Lung (tissue), 12 donors: ENCODE results near the gene SLC38A3. TPM values are rescaled to one million over a fixed set of nuclear protein-coding genes. Genes with fewer than 3 reads are reported as not detected.

Experiments used
- ATAC-seq: fragments of 200-7000 bp; cut with Tn5 transposase; one replicate; pipeline ENCODE4 v1.9.1; 2020; ENCODE audit warnings: moderate number of reproducible peaks; ENCODE audit not compliant: insufficient read depth, low FRiP score
- DNase-seq, 3 donors: peaks; one replicate each; pipeline ENCODE4 v3.0.0-alpha.2; 2013 to 2017
- H3K27ac ChIP-seq, 2 donors: one replicate each; pipeline ENCODE4 v1.5.1; 2013; ENCODE audit warnings: mild to moderate bottlenecking in 2 of 2, moderate library complexity in 2 of 2, control low read depth in 1 of 2, inconsistent platforms in 1 of 2, low read depth in 1 of 2, low read length in 1 of 2
- H3K27me3 ChIP-seq, 3 donors: one replicate each; pipeline ENCODE4 v1.5.1; 2013; ENCODE audit warnings: low read length in 2 of 3; ENCODE audit not compliant: control insufficient read depth in 3 of 3, insufficient read depth in 3 of 3
- H3K36me3 ChIP-seq, 4 donors: one replicate each; pipeline ENCODE4 v1.5.1; 2013; ENCODE audit warnings: low read length in 4 of 4, mild to moderate bottlenecking in 1 of 4, moderate library complexity in 1 of 4; ENCODE audit not compliant: control insufficient read depth in 4 of 4, insufficient read depth in 4 of 4
- H3K4me1 ChIP-seq, 5 donors: one replicate each; pipeline ENCODE4 v1.5.1; 2013; ENCODE audit warnings: low read length in 5 of 5, mild to moderate bottlenecking in 2 of 5, moderate library complexity in 1 of 5; ENCODE audit not compliant: control insufficient read depth in 5 of 5, insufficient read depth in 5 of 5
- H3K4me3 ChIP-seq: one replicate; pipeline ENCODE4 v1.5.1; 2013; ENCODE audit warnings: mild to moderate bottlenecking, control low read depth, moderate library complexity
- H3K9ac ChIP-seq, 2 donors: one replicate each; pipeline ENCODE4 v1.5.1; 2013; ENCODE audit warnings: low read length in 2 of 2, control low read depth in 1 of 2; ENCODE audit not compliant: insufficient read depth in 1 of 2
- H3K9me3 ChIP-seq, 4 donors: one replicate each; pipeline ENCODE4 v1.5.1; 2013; ENCODE audit warnings: low read length in 3 of 4, mild to moderate bottlenecking in 1 of 4, moderate library complexity in 1 of 4; ENCODE audit not compliant: control insufficient read depth in 4 of 4, insufficient read depth in 3 of 4
- CTCF ChIP-seq: IDR thresholded peaks from 2 replicates; pipeline ENCODE4 v1.5.1; 2012; ENCODE audit warnings: mild to moderate bottlenecking; ENCODE audit errors: control extremely low read depth, extremely low read depth
- WGBS, 2 donors: extraction: QIAGEN DNeasy Blood & Tissue Kit; methylation state at CpG; one replicate each; pipeline ENCODE4 v1.1.7; 2013; 5-methylcytosine and 5-hydroxymethylcytosine counted together
- polyA plus RNA-seq, 2 donors: library from polyadenylated mRNA; stranded (reverse); fragments of 200-250 nt; gene quantifications; one replicate each; pipeline ENCODE4 v1.2.1, GENCODE V29; 2013
- total RNA-seq, 2 donors: library from RNA; depleted of rRNA in 1 of 2; stranded (reverse); fragments of >200 nt in 1 of 2; gene quantifications; one replicate each; pipeline ENCODE4 v1.2.1, GENCODE V29; 2014 to 2021
- donor health status: control.
- donor health status: control.
- donor health status: Bipolar disorder and iron deficiency.
- donor health status: healthy.
- donor health status: DM: yes; HTN: yes; CAD: no.

The SLC38A3 gene
- total and polyA plus RNA-seq, 4 donors, result 0.08 to 4.3 (median 0.33) TPM

- H3K4me1 ChIP-seq, result peaks cover 0 to 32% (median 9%) of the 10 kb centered on the region in 5 donors
- peak overlapping the region in 1 of 2 donors; percentile 78 for H3K27ac ChIP-seq
Measured at GRCh38 chr3:50258029-50258680, 53.1 kb downstream of the SLC38A3 start.

GRCh38 chr3:50258979-50259378 lies 53.9 kb downstream of the SLC38A3 start:
- DNase-seq (no peak), ATAC-seq (no peak)
- Histone ChIP-seq H3K9ac (no peak overlapping the region), H3K9me3 (peaks cover 0 to 4% (median 0%) of the 10 kb centered on the region in 4 donors), H3K4me1 (peaks cover 0 to 27% (median 14%) of the 10 kb centered on the region in 5 donors), H3K36me3 (peaks cover 19 to 47% (median 29%) of the 10 kb centered on the region in 4 donors), H3K27ac (peak overlapping the region in 1 of 2 donors; percentile 88), H3K4me3 (no peak overlapping the region), H3K27me3 (no peaks in the 10 kb centered on the region)
- WGBS, 2 donors, result 77 to 79% methylated on average over 16 of the region's 16 CpGs
- TF ChIP-seq CTCF, result no peak

More at GRCh38 chr3:50258029-50258680, 53.1 kb downstream of the SLC38A3 start:
- TF ChIP-seq CTCF, result no peak
- H3K4me3 ChIP-seq, result no peak overlapping the region
- no peaks in the 10 kb centered on the region for H3K27me3 ChIP-seq
- peaks cover 19 to 52% (median 31%) of the 10 kb centered on the region in 4 donors for H3K36me3 ChIP-seq
- no peak for ATAC-seq
- no peak overlapping the region for H3K9ac ChIP-seq
- DNase-seq, result no peak
- WGBS, 2 donors, result 68 to 78% methylated on average over 17 of the region's 17 CpGs
- peaks cover 0 to 4% (median 0%) of the 10 kb centered on the region in 4 donors for H3K9me3 ChIP-seq

- H3K4me3 ChIP-seq, result no peak overlapping the region
- peaks cover 18 to 42% (median 27%) of the 10 kb centered on the region in 4 donors for H3K36me3 ChIP-seq
- DNase-seq, result no peak
- H3K9ac ChIP-seq, result no peak overlapping the region
- peak overlapping the region; percentile 87 to 88 for H3K27ac ChIP-seq
- peaks cover 0 to 4% (median 0%) of the 10 kb centered on the region in 4 donors for H3K9me3 ChIP-seq
- no peak for ATAC-seq
- H3K4me1 ChIP-seq, result peaks cover 0 to 27% (median 14%) of the 10 kb centered on the region in 5 donors
- no peaks in the 10 kb centered on the region for H3K27me3 ChIP-seq
- 56 to 60% methylated on average over 18 of the region's 18 CpGs for WGBS, 2 donors
- TF ChIP-seq CTCF, result no peak
Measured at GRCh38 chr3:50259432-50260026, 54.5 kb downstream of the SLC38A3 start.
